HFFc6 (cell line): ENCODE data around the gene RFTN1. TPM values are rescaled to one million over a fixed set of nuclear protein-coding genes. Genes with fewer than 3 reads are reported as not detected.

Source experiments
- DNase-seq: peaks from one replicate; pipeline ENCODE4 v3.0.0-alpha.2; 2018
- H3K27ac Mint-ChIP-seq: 2 replicates; pipeline ENCODE4 v1.8.0; 2020; ENCODE audit warnings: mild to moderate bottlenecking, mixed read lengths
- H3K27me3 Mint-ChIP-seq: 2 replicates; pipeline ENCODE4 v1.8.0; 2021; ENCODE audit warnings: mild to moderate bottlenecking, moderate library complexity, mixed read lengths; ENCODE audit not compliant: insufficient read depth
- H3K36me3 Mint-ChIP-seq: 2 replicates; pipeline ENCODE4 v1.8.0; 2021; ENCODE audit warnings: low read depth, mixed read lengths
- H3K4me1 Mint-ChIP-seq: 2 replicates; pipeline ENCODE4 v1.8.0; 2020; ENCODE audit warnings: low read depth, mixed read lengths
- H3K4me3 Mint-ChIP-seq: 2 replicates; pipeline ENCODE4 v1.8.0; 2020; ENCODE audit warnings: mild to moderate bottlenecking, moderate library complexity, mixed read lengths
- H3K9me3 Mint-ChIP-seq: 2 replicates; pipeline ENCODE4 v1.8.0; 2020; ENCODE audit warnings: mild to moderate bottlenecking, mixed read lengths
- CTCF ChIP-seq: fragments of 200-600 bp; sonication (generic); IDR thresholded peaks from 2 replicates; pipeline ENCODE4 v1.5.0; 2021; ENCODE audit warnings: antibody characterized with exemption, mild to moderate bottlenecking
- total RNA-seq, 6 experiments: library from RNA; stranded (reverse); fragmentation: NEBNext Ultra II Directional; extraction: Animal tissue kit (Norgen Biotek cat#: 25700); gene quantifications; 2 replicates in 1 of 6; 3 replicates in 5 of 6; pipeline ENCODE4 v1.2.3, GENCODE V29; 2021

The RFTN1 gene
- total RNA-seq, 6 experiments from 2014 or later, result 53.4 to 62.4 (median 57.4) TPM

- H3K4me3 Mint-ChIP-seq, result no peak overlapping the region
- no peaks in the 10 kb centered on the region for H3K27me3 Mint-ChIP-seq
- H3K36me3 Mint-ChIP-seq, result peaks cover 46% of the 10 kb centered on the region
- peaks cover 42% of the 10 kb centered on the region for H3K4me1 Mint-ChIP-seq
- TF ChIP-seq CTCF, result no peak
- no peak for DNase-seq
- no peak overlapping the region for H3K27ac Mint-ChIP-seq
- peaks cover 14% of the 10 kb centered on the region for H3K9me3 Mint-ChIP-seq
These were observed 138.6 kb downstream of the RFTN1 start for GRCh38 chr3:16374935-16375245.

GRCh38 chr3:16374047-16374934 is 139.2 kb downstream of the RFTN1 start:
- peaks cover 51% of the 10 kb centered on the region for H3K36me3 Mint-ChIP-seq
- no peak overlapping the region for H3K4me3 Mint-ChIP-seq

GRCh38 chr3:16373341-16373946 is 140.1 kb downstream of the RFTN1 start:
- TF ChIP-seq CTCF, result no peak
- peaks cover 9% of the 10 kb centered on the region for H3K9me3 Mint-ChIP-seq
- H3K4me1 Mint-ChIP-seq, result peaks cover 29% of the 10 kb centered on the region
- no peak for DNase-seq
- H3K27ac Mint-ChIP-seq, result no peak overlapping the region
- H3K4me3 Mint-ChIP-seq, result no peak overlapping the region
- H3K27me3 Mint-ChIP-seq, result no peaks in the 10 kb centered on the region
- H3K36me3 Mint-ChIP-seq, result peaks cover 51% of the 10 kb centered on the region

More at GRCh38 chr3:16374047-16374934, 139.2 kb downstream of the RFTN1 start:
- Mint-ChIP-seq H3K9me3 (peaks cover 14% of the 10 kb centered on the region), H3K4me1 (peaks cover 38% of the 10 kb centered on the region), H3K27me3 (no peaks in the 10 kb centered on the region), H3K27ac (no peak overlapping the region)
- TF ChIP-seq CTCF, result no peak
- no peak for DNase-seq

GRCh38 chr3:16372362-16373292 is 140.9 kb downstream of the RFTN1 start:
- Mint-ChIP-seq H3K4me3 (no peak overlapping the region), H3K27me3 (no peaks in the 10 kb centered on the region), H3K4me1 (peaks cover 21% of the 10 kb centered on the region), H3K36me3 (peaks cover 43% of the 10 kb centered on the region), H3K27ac (no peak overlapping the region), H3K9me3 (peaks cover under 1% of the 10 kb centered on the region; the same call in 1 of the 2 replicates)
- TF ChIP-seq CTCF, result no peak
- DNase-seq, result no peak
